NT2/D1 (cell line): ENCODE data around the gene TRMT5.

Experiments
- DNase-seq: peaks from one replicate; pipeline ENCODE4 v3.0.0-alpha.2; 2011; ENCODE audit warnings: low read depth, low spot score
- H3K27me3 ChIP-seq: 2 replicates; pipeline ENCODE4 v1.6.0; 2011; ENCODE audit warnings: mild to moderate bottlenecking; ENCODE audit not compliant: insufficient read length, insufficient read depth
- H3K36me3 ChIP-seq: 2 replicates; pipeline ENCODE4 v1.6.1; 2011; ENCODE audit warnings: mild to moderate bottlenecking, low read length, mixed read lengths; ENCODE audit not compliant: insufficient read depth, insufficient read length
- H3K4me1 ChIP-seq: 2 replicates; pipeline ENCODE4 v1.5.1; 2011; ENCODE audit not compliant: insufficient read depth, insufficient read length
- H3K4me3 ChIP-seq: 2 replicates; pipeline ENCODE4 v1.5.1; 2011; ENCODE audit warnings: low read depth; ENCODE audit not compliant: insufficient read length
- H3K9ac ChIP-seq: 2 replicates; pipeline ENCODE4 v1.6.0; 2011; ENCODE audit warnings: low read depth; ENCODE audit not compliant: insufficient read length
- H3K9me3 ChIP-seq: 2 replicates; pipeline ENCODE4 v1.5.1; 2011; ENCODE audit warnings: mild to moderate bottlenecking, low read length; ENCODE audit not compliant: insufficient read depth
- SUZ12 ChIP-seq: IDR thresholded peaks from 2 replicates; pipeline ENCODE4 v1.6.1; 2011; ENCODE audit not compliant: insufficient read length, insufficient read depth; ENCODE audit errors: extremely low read depth
- YY1 ChIP-seq: IDR thresholded peaks from 2 replicates; pipeline ENCODE4 v1.6.1; 2011; ENCODE audit not compliant: insufficient read length, insufficient read depth
- ZNF274 ChIP-seq: IDR thresholded peaks from 2 replicates; pipeline ENCODE4 v1.6.1; 2011; ENCODE audit warnings: mild to moderate bottlenecking, low read depth, low read length

TRMT5 gene

DNA sequence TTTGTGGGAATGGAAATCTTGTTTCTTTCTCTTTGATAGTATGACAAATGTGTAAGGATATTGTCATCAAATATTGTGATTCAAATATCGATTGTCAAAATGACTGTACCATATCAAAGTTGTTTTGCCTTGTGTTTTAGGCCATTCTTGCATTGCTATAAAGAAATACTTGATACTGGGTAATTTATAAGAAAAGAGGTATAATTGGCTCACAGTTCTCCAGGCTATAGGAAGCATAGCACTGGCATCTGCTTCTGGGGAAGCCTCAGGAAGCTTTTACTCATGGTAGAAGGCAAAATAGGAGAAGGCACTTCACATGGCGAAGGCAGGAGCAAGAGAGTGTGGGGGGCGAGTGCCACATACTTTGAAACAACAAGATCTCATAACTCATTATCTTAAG lies 7.8 kb downstream of the TRMT5 start:
- TF ChIP-seq SUZ12 (no peak), YY1 (no peak), ZNF274 (no peak)
- no peak for DNase-seq
- H3K36me3 ChIP-seq: peaks cover 44% of the 10 kb centered on the region
- no peak overlapping the region for H3K9ac ChIP-seq
- no peak overlapping the region for H3K4me3 ChIP-seq
- no peaks in the 10 kb centered on the region for H3K27me3 ChIP-seq
- H3K9me3 ChIP-seq: no peaks in the 10 kb centered on the region
- no peaks in the 10 kb centered on the region for H3K4me1 ChIP-seq

DNA sequence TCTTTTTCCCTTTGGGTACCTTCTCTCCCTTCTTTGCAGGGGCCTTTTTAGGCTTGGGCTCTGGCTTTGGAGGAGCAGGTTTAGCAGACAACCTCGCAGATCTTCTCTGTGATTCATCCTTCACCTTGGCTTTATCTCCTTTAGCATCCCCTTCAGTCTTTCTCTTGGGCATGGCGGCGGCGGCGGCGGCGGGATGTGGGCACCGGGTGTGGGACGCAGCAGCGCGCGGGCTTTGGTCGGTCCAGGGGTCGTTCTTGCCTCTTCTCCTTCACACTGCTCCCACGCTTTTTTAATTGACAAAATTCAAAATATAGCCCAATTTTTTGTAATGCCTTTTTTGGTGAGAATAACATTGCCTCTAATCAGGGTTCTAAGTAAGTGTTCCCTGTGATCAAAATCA lies 8.6 kb downstream of the TRMT5 start:
- Histone ChIP-seq H3K4me1 (no peaks in the 10 kb centered on the region), H3K27me3 (no peaks in the 10 kb centered on the region), H3K36me3 (peaks cover 37% of the 10 kb centered on the region), H3K9ac (no peak overlapping the region), H3K4me3 (no peak overlapping the region), H3K9me3 (no peaks in the 10 kb centered on the region)
- no peak for TF ChIP-seq ZNF274
- no peak for DNase-seq

DNA sequence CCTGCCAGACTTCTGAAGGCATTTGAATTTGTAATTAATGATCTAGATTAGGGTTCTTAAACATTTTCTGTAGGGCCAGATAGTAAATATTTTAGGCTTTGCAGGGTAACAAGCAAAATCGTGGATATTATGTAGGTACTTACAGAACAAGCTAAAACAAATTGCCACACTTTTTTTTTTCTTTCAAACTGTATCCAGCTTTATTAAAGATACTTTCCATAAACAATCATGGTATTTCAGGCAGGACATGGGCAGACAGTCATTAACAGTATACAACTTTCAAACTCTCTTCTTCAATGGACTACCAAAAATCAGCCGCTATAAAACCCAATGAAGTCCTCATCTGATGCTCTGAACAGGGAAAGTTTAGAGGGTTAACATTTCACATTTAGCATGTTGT lies 9.6 kb downstream of the TRMT5 start:
- peaks cover 30% of the 10 kb centered on the region for H3K36me3 ChIP-seq
- H3K9me3 ChIP-seq: no peaks in the 10 kb centered on the region
- no peak for DNase-seq
- H3K9ac ChIP-seq: no peak overlapping the region
- H3K4me3 ChIP-seq: no peak overlapping the region
- TF ChIP-seq YY1 (no peak), SUZ12 (no peak), ZNF274 (no peak)
- no peaks in the 10 kb centered on the region for H3K27me3 ChIP-seq
- no peaks in the 10 kb centered on the region for H3K4me1 ChIP-seq

DNA sequence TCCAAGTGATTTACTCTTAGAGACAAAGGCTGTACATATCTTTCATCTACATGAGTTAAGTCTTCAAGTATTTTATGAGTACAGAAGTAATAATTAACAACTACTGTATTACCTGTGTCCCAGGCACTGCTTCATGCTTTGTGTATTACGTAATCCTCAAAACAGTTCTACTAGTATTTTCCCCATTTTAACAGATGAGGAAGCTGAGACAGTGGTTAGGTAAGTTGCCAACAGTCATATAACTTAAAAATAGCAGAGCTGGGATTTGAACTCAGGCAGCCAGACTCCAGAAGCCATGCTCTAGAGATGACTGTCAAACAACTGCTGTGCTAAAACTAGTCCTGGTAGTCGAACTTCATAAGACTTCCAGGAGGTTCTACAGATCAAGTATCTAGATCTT lies 10.7 kb downstream of the TRMT5 start:
- H3K9ac ChIP-seq: no peak overlapping the region
- no peaks in the 10 kb centered on the region for H3K27me3 ChIP-seq
- no peaks in the 10 kb centered on the region for H3K9me3 ChIP-seq
- H3K36me3 ChIP-seq: peaks cover 23% of the 10 kb centered on the region
- no peak for TF ChIP-seq SUZ12
- DNase-seq: no peak
- no peak overlapping the region for H3K4me3 ChIP-seq
- no peaks in the 10 kb centered on the region for H3K4me1 ChIP-seq

DNA sequence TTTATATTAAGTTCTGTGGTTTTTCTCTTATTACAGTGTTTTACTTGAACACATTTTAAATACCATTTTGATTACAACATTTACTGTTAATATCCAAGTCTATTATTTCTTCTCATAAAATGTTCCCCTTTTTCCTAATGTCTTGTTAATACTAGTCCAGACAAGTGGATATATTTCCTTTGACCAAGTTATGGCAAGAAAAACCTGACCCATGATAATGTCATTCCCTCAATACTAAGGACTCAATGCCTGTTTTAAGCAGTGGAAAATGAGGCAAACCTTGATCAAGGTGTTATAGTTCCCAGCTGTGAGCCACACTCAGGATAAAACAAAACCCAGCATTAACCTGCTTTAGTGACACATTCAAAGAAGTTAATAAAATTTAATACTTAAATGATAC lies 12.2 kb downstream of the TRMT5 start:
- Histone ChIP-seq H3K4me1 (no peaks in the 10 kb centered on the region), H3K9ac (no peak overlapping the region), H3K27me3 (no peaks in the 10 kb centered on the region), H3K4me3 (no peak overlapping the region), H3K9me3 (no peaks in the 10 kb centered on the region), H3K36me3 (peaks cover 8% of the 10 kb centered on the region)
- DNase-seq: no peak
- no peak for TF ChIP-seq YY1
- no peak for TF ChIP-seq SUZ12
- no peak for TF ChIP-seq ZNF274

DNA sequence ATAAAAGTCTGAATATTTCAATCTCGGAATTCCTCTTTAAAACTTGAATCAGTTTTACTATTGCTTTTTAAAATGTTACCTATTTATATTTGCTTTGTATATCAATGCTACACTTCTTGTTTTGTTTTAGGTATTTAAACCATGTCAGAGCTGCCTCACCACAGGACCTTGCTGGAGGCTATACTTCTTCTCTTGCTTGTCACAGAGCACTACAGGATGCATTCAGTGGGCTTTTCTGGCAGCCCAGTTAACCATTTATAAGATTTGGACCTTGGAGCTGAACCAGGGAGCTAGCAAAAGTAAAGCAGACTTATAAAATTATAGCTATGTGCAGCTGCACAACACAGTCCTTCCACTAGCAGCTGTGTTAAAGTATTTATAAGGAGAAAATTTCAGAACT lies 12.8 kb downstream of the TRMT5 start:
- Histone ChIP-seq H3K4me3 (no peak overlapping the region), H3K9me3 (no peaks in the 10 kb centered on the region), H3K4me1 (no peaks in the 10 kb centered on the region), H3K9ac (no peak overlapping the region), H3K27me3 (no peaks in the 10 kb centered on the region), H3K36me3 (peaks cover 3% of the 10 kb centered on the region)
- TF ChIP-seq ZNF274: no peak
- no peak for TF ChIP-seq YY1
- no peak for TF ChIP-seq SUZ12
- DNase-seq: no peak

DNA sequence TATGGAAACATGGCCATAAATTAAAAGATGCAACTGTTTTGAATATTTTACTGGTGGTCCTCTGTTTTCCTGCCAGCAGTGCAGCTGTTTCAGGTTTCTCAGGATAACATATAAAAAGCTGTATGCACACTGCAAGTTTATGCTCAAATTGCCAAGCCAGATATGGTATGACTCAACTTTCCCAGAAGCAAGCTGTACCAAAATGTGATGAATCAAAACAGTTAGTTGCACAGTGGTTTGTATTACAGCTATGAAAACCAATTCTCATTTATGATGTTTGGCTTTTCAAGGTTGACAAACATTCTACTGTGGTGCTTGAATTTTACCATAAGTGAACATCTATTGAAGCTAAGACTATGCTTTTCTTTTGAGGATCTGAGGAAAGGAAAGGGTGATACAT lies 15.5 kb downstream of the TRMT5 start:
- no peaks in the 10 kb centered on the region for H3K27me3 ChIP-seq
- H3K9ac ChIP-seq: no peak overlapping the region
- no peaks in the 10 kb centered on the region for H3K4me1 ChIP-seq
- no peak for TF ChIP-seq SUZ12
- no peak for DNase-seq
- H3K9me3 ChIP-seq: no peaks in the 10 kb centered on the region
- H3K4me3 ChIP-seq: no peak overlapping the region
- no peaks in the 10 kb centered on the region for H3K36me3 ChIP-seq

DNA sequence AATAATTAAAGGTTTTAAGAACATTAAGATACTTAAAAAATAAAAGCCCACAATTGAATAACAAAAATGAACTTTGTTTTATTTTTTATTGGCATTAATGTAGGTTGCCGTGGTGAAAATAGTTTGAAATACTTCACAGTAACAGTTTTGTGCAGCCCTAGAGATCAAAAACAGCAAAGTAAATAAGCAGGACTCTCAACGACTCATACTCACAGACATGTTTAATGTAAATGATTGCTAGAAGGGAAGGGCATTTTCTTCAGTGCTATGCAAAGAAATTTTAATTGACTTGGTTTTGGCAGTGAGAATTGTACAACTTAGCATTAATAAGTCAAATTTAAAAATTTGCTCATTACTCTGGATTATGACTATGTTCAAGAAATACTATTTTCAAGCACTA lies 16.0 kb downstream of the TRMT5 start:
- H3K4me3 ChIP-seq: no peak overlapping the region
- H3K36me3 ChIP-seq: no peaks in the 10 kb centered on the region
- no peaks in the 10 kb centered on the region for H3K4me1 ChIP-seq
- no peak for DNase-seq
- no peak overlapping the region for H3K9ac ChIP-seq
- TF ChIP-seq SUZ12: no peak
- TF ChIP-seq YY1: no peak
- TF ChIP-seq ZNF274: no peak
- no peaks in the 10 kb centered on the region for H3K9me3 ChIP-seq
- no peaks in the 10 kb centered on the region for H3K27me3 ChIP-seq
